Activated CD4-positive, alpha-beta memory T cell treated with anti-CD3 and anti-CD28 coated beads for 36 hours (primary cell): Measurements from ENCODE around the gene NARS2. TPM values are rescaled to one million over a fixed set of nuclear protein-coding genes. Genes with fewer than 3 reads are reported as not detected.

Source experiments
- CTCF ChIA-PET: fragments of 350-600 bp; sonication (Branson Sonifier 250); formaldehyde crosslinking; loops from one replicate; lab custom pipeline; 2021; ENCODE audit warnings: antibody characterized with exemption, inconsistent platforms; lab: Charles Lee
- POLR2A ChIA-PET: fragments of 350-600 bp; sonication (Branson Sonifier 250); formaldehyde crosslinking; loops from one replicate; lab custom pipeline; 2021; ENCODE audit warnings: antibody characterized with exemption; lab: Charles Lee
- DNase-seq: peaks from one replicate; pipeline ENCODE4 v3.0.0-alpha.2; 2020
- H3K27ac Mint-ChIP-seq: one replicate; pipeline ENCODE4 v1.8.0; 2021; ENCODE audit warnings: mixed read lengths
- H3K27me3 Mint-ChIP-seq: one replicate; pipeline ENCODE4 v1.8.0; 2021; ENCODE audit warnings: mixed read lengths
- H3K36me3 Mint-ChIP-seq: one replicate; pipeline ENCODE4 v1.8.0; 2021; ENCODE audit warnings: mixed read lengths
- H3K4me1 Mint-ChIP-seq: one replicate; pipeline ENCODE4 v1.8.0; 2021; ENCODE audit warnings: low read depth, mixed read lengths
- H3K4me3 Mint-ChIP-seq: one replicate; pipeline ENCODE4 v1.8.0; 2021; ENCODE audit warnings: mild to moderate bottlenecking, mixed read lengths
- H3K9me3 Mint-ChIP-seq: one replicate; pipeline ENCODE4 v1.8.0; 2021; ENCODE audit warnings: mixed read lengths
- intact Hi-C: fragments of 100-400 bp; cut with micrococcal nuclease; formaldehyde crosslinking; loops from one replicate; pipeline ENCODE4 v1.15.1; 2023
- total RNA-seq, 2 experiments: library from RNA; stranded (reverse); gene quantifications; one replicate each; pipeline ENCODE4 v1.2.3, GENCODE V29; 2021

NARS2 gene
- total RNA-seq, 2 experiments from 2014 or later, result 22.7 to 24.6 TPM

DNA sequence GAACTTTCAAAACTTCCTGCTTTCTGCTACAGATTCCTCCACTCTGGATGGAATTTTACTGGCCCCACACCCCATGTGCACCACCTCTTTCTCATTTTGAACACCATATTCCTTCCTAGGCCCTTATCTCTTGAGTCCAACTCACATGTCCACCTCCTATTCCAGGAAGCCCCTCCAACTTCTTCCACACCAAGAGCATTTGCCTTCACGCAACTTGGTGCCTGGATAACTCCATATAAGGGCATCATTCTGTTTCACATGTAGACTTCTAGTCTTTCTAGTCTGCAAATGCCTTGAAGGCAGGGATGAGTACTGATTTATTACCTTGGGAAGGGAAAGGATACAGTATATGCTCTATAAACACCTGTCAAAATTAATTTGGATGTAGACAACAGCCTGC lies 174.5 kb downstream of the NARS2 start:
- CTCF ChIA-PET, result interaction anchor here (0.6 to 1.2 kb wide), 2 partner anchors 13 to 164 kb away, joined by 3 read pairs; no protein-coding TSS in a partner anchor

DNA sequence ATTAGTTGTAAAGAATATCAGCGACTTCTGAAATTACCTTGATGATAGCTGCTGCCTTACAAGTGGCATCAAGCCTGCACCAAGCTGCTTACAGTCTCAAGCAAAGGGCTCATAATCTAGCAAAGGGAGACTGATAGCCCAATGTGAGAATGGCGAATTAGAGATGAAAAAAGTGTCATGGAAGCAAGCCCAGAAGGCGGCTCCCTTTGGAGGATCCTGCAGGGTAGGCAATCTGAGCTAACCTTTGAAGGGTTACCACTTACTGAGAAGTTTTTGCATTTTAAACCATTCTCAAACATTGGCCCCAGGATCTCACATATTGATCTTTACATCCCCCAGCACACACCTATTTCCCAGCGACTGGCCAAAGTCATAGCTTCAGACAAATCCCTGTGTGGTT lies 175.5 kb downstream of the NARS2 start:
- DNase-seq, result no peak
- CTCF ChIA-PET, result interaction anchor here (1.2 kb wide), 1 partner anchor 166 kb away, joined by 4 read pairs; no protein-coding TSS in a partner anchor
- H3K4me3 Mint-ChIP-seq, result no peak overlapping the region

More for the DNA sequence above, 174.5 kb downstream of the NARS2 start:
- Mint-ChIP-seq H3K27me3 (no peaks in the 10 kb centered on the region), H3K27ac (no peak overlapping the region), H3K36me3 (no peaks in the 10 kb centered on the region), H3K4me3 (no peak overlapping the region), H3K9me3 (no peaks in the 10 kb centered on the region), H3K4me1 (no peaks in the 10 kb centered on the region)
- POLR2A ChIA-PET, result no interaction called here
- DNase-seq, result no peak
- intact Hi-C loops, result no loop called here

DNA sequence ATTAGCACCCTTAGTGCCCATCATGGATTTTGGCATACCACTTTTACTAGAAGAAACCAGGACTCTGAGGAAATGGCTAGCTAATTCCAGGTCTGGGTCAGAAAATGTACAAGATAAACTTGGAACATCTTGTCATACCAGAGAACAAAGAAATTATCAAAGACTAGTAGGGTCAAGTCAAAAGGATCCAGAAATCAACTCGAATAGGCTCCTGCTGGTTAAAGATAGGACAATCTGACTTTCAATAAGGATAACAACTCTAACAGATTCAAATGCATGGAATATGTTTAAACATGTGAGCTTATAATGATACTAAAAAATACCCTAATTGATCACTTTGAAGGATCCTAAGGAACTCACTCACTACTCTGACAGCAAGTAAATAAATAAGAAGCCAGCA lies 175.9 kb downstream of the NARS2 start:
- ChIA-PET CTCF (interaction anchor here (1.2 kb wide), 1 partner anchor 166 kb away, joined by 4 read pairs; no protein-coding TSS in a partner anchor), POLR2A (no interaction called here)
- no peaks in the 10 kb centered on the region for H3K27me3 Mint-ChIP-seq
- no peak overlapping the region for H3K4me3 Mint-ChIP-seq
- DNase-seq, result no peak
- H3K9me3 Mint-ChIP-seq, result no peaks in the 10 kb centered on the region
- no peak overlapping the region for H3K27ac Mint-ChIP-seq
- no peaks in the 10 kb centered on the region for H3K4me1 Mint-ChIP-seq
- intact Hi-C loops, result no loop called here
- no peaks in the 10 kb centered on the region for H3K36me3 Mint-ChIP-seq

More for the DNA sequence above, 175.5 kb downstream of the NARS2 start:
- Mint-ChIP-seq H3K27ac (no peak overlapping the region), H3K27me3 (no peaks in the 10 kb centered on the region), H3K36me3 (no peaks in the 10 kb centered on the region), H3K9me3 (no peaks in the 10 kb centered on the region), H3K4me1 (no peaks in the 10 kb centered on the region)
- POLR2A ChIA-PET, result no interaction called here
- intact Hi-C loops, result no loop called here

DNA sequence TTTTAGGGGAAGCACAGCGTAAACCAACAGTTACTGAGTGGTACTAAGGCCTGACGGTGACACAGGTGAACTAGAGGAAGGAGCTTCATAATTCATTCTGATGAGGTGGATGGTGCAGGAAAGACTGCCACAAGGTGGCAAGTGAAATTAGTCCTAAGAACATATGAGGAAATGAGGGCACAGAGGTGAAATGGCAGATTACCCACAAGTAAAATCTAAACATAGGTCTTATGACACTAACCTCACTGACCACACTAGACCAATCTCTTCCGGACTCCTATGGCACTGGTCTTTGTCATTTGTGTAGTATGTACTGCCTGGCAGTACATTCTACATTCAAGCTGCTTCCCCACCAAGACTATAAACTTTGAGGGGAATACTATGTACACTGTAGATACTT lies 177.3 kb downstream of the NARS2 start:
- H3K27ac Mint-ChIP-seq, result no peak overlapping the region
- ChIA-PET POLR2A (no interaction called here), CTCF (interaction anchor here (1.0 to 1.2 kb wide), 2 partner anchors 58 to 168 kb away, joined by 3 read pairs; no protein-coding TSS in a partner anchor)
- H3K4me3 Mint-ChIP-seq, result no peak overlapping the region
- no peaks in the 10 kb centered on the region for H3K36me3 Mint-ChIP-seq
- intact Hi-C loops, result loop anchor here (1.0 kb wide), 1 partner anchor 169 kb away; no protein-coding TSS in a partner anchor
- no peaks in the 10 kb centered on the region for H3K27me3 Mint-ChIP-seq
- H3K9me3 Mint-ChIP-seq, result no peaks in the 10 kb centered on the region
- H3K4me1 Mint-ChIP-seq, result peaks cover 5% of the 10 kb centered on the region
- DNase-seq, result no peak

DNA sequence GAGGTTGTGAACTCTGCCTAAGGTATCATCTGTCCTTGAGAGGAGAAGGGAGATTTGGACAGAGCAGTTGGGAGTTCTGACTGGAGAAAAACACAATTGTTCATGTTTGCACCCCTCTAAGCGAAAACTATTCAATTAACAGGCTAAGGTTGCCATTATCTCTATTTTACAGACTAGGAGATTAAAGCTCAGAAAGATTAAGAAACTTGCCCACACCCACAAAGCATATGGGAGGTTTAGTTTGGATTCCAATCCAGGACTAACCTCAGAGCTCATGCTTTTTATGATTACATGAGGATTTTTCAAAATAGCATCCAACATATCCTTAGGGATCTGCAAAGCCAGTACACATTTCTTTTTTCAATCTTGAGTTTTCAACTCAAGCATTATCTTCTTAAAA lies 179.1 kb downstream of the NARS2 start:
- no peak overlapping the region for H3K4me3 Mint-ChIP-seq
- H3K27me3 Mint-ChIP-seq, result no peaks in the 10 kb centered on the region
- CTCF ChIA-PET, result interaction anchor here (0.8 kb wide), 1 partner anchor 141 kb away, joined by 3 read pairs; no protein-coding TSS in a partner anchor
- POLR2A ChIA-PET, result no interaction called here
- intact Hi-C loops, result no loop called here
- H3K27ac Mint-ChIP-seq, result no peak overlapping the region
- H3K9me3 Mint-ChIP-seq, result no peaks in the 10 kb centered on the region
- no peak for DNase-seq
- peaks cover 5% of the 10 kb centered on the region for H3K4me1 Mint-ChIP-seq
- no peaks in the 10 kb centered on the region for H3K36me3 Mint-ChIP-seq

DNA sequence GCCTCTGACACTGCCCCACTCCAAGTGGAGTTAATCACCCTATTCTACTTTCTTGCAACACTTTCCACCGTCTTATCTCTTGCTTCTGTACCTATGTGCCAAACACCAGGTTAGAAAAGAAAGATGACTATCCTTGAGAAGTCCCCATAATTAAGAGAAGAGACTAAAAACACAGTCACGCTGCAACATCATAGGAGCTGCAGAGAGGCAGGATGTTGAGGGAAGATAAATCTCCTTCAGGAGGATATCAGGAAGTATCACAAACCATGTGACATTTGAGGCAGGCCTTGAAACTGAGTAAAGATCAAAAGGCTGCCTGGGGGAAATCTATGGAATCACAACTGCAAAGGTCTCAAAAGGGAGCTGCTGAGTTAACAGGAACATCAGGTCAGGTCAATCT lies 181.8 kb downstream of the NARS2 start:
- intact Hi-C loops, result no loop called here
- no peaks in the 10 kb centered on the region for H3K36me3 Mint-ChIP-seq
- ChIA-PET POLR2A (no interaction called here), CTCF (interaction anchor here (1.4 kb wide), 1 partner anchor 172 kb away, joined by 4 read pairs; no protein-coding TSS in a partner anchor)
- peaks cover 5% of the 10 kb centered on the region for H3K4me1 Mint-ChIP-seq
- DNase-seq, result no peak
- no peak overlapping the region for H3K4me3 Mint-ChIP-seq
- H3K27ac Mint-ChIP-seq, result no peak overlapping the region
- no peaks in the 10 kb centered on the region for H3K9me3 Mint-ChIP-seq
- no peaks in the 10 kb centered on the region for H3K27me3 Mint-ChIP-seq

DNA sequence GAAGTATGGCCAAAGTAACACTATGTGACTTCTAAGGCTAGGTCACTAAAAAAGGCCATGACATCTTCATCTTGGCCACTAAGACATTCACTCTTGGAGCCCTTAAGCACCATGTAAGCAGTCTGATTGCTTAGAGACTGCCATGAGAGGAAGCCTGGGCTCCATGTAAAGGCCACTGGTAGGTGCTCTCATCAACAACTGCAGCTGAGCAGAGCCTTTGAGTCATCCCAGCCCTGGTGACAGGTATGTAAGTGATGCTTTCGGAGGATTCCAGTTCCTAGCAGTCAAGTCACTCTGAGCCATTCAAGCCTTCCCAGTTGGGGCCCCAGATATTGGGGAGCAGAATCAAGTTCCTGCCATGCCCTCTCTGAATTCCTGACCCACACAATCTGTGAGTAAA lies 183.2 kb downstream of the NARS2 start:
- H3K9me3 Mint-ChIP-seq, result peaks cover under 1% of the 10 kb centered on the region
- H3K4me3 Mint-ChIP-seq, result no peak overlapping the region
- POLR2A ChIA-PET, result no interaction called here
- H3K4me1 Mint-ChIP-seq, result peaks cover 5% of the 10 kb centered on the region
- intact Hi-C loops, result no loop called here
- H3K27me3 Mint-ChIP-seq, result no peaks in the 10 kb centered on the region
- no peak overlapping the region for H3K27ac Mint-ChIP-seq
- peak; percentile 17 for DNase-seq
- CTCF ChIA-PET, result no interaction called here
- no peaks in the 10 kb centered on the region for H3K36me3 Mint-ChIP-seq

DNA sequence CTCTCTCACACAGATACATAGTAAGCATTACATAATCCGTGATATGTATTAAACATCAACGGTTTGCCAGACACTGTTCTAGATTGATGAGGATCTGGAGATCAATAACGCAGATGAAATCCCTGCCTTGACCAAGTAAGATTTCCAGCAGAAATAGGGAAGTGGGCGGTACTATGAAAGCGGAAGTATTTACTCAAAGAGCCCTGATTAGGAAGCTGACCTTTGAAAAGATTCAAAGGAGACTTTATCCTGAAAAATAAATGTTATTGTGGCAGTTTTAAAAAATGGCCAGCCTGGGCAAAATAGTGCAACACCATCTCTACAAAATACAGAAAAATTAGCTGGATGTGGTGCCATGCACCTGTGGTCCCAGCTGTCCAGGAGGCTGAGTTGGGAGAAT lies 183.9 kb downstream of the NARS2 start:
- no peak overlapping the region for H3K27ac Mint-ChIP-seq
- CTCF ChIA-PET, result no interaction called here

DNA sequence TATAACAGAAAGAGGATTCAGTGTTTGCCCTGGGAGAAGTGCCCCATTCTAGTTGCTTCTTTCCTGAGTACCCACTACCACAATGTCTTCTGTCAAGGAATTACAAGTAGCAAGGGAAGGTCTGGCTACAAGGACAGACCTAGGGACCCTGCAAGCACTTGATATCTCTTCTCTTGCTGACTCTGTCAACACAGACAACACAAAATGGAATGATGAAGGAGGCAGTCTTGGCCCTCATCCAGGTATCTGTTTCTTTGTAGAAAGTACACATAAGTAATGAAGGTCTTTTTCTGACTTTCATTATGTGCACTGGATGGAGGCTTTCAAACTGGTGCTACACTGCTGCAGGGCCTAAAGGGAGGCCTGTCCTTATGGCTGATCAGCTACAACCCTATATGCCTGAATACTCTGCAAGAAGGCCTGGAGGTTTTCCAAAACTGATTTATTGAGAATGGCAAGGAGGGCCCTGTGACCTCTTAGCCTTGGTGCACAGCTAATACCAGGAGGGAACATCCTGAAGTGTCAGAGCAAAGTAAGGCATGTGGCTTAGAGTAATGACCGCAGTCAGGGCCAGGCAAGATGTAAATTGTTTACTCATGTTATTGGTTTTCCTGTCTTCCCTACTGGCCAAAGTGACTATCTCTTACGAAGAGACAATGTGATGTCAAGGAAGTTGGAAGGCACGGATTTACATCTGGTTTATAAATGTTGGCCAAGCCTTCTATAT lies 188.3 kb downstream of the NARS2 start:
- Mint-ChIP-seq H3K4me3 (no peak overlapping the region), H3K27me3 (no peaks in the 10 kb centered on the region), H3K36me3 (peaks cover 13% of the 10 kb centered on the region), H3K4me1 (no peaks in the 10 kb centered on the region), H3K27ac (no peak overlapping the region), H3K9me3 (peaks cover 22% of the 10 kb centered on the region)
- ChIA-PET CTCF (no interaction called here), POLR2A (no interaction called here)
- DNase-seq, result no peak
- intact Hi-C loops, result no loop called here

More for the DNA sequence above, 183.9 kb downstream of the NARS2 start:
- intact Hi-C loops, result no loop called here
- peaks cover 6% of the 10 kb centered on the region for H3K9me3 Mint-ChIP-seq
- H3K27me3 Mint-ChIP-seq, result no peaks in the 10 kb centered on the region
- H3K4me3 Mint-ChIP-seq, result no peak overlapping the region
- no peaks in the 10 kb centered on the region for H3K36me3 Mint-ChIP-seq
- POLR2A ChIA-PET, result no interaction called here
- DNase-seq, result no peak
- peaks cover 5% of the 10 kb centered on the region for H3K4me1 Mint-ChIP-seq

Other genes with a start within 250 kb of the NARS2 start
- gene GAB2, start 157.0 kb downstream of the NARS2 start, total RNA-seq, result 10 to 100 TPM in 1 of 2 experiments, 1 to 10 TPM in 1; 8.9 to 11.1 TPM